OCI-LY7 (cell line): Measurements from ENCODE around the gene TBX2.

Experiments used
- CTCF ChIP-seq: fragments of 200-600 bp; sonication (generic); conservative IDR thresholded peaks from 2 replicates; pipeline ENCODE4 v1.5.1; 2014; ENCODE audit warnings: mild to moderate bottlenecking, antibody characterized with exemption, low read length, moderate library complexity, mixed read lengths
- EZH2phosphoT487 ChIP-seq: fragments of 200-600 bp; sonication (generic); IDR thresholded peaks from 2 replicates; pipeline ENCODE4 v1.6.1; 2018; ENCODE audit warnings: low read depth, borderline replicate concordance, mild to moderate bottlenecking, mixed run types, antibody characterized with exemption, low read length, moderate library complexity, mixed read lengths

GRCh38 chr17:61444831-61445230 lies 45.2 kb downstream of the TBX2 start:
- TF ChIP-seq CTCF = no peak
- TF ChIP-seq EZH2phosphoT487 = no peak
